ENCODE results near the gene KCNJ15. TPM values are rescaled to one million over a fixed set of nuclear protein-coding genes. Genes with fewer than 3 reads are reported as not detected.

The KCNJ15 gene
- polyA plus RNA-seq, 1 donor from 2014 or later: not detected

- no peak for TF ChIP-seq POLR2AphosphoS5 (IDR thresholded peaks at IDR 0.05)
- no peak for TF ChIP-seq CTCF (IDR thresholded peaks at IDR 0.05; ENCODE audit: poor library complexity, severe bottlenecking)
- TF ChIP-seq EZH2 (IDR thresholded peaks at IDR 0.05; ENCODE audit: borderline replicate concordance, insufficient read depth, low read length, poor library complexity, severe bottlenecking): no peak
- TF ChIP-seq MXI1 (conservative IDR thresholded peaks at IDR 0.05; ENCODE audit: poor library complexity, severe bottlenecking): no peak
- no peak for TF ChIP-seq SMC3 (conservative IDR thresholded peaks at IDR 0.05; ENCODE audit: poor library complexity)
- no peak for TF ChIP-seq TAF1 (IDR thresholded peaks at IDR 0.05; ENCODE audit: low read depth)
Observed at GRCh38 chr21:38294609-38295008, 37.8 kb downstream of the KCNJ15 start.

GRCh38 chr21:38295997-38296764 is 39.4 kb downstream of the KCNJ15 start:
- TF ChIP-seq CTCF (IDR thresholded peaks at IDR 0.05; ENCODE audit: poor library complexity, severe bottlenecking) (no peak), EZH2 (IDR thresholded peaks at IDR 0.05; ENCODE audit: borderline replicate concordance, insufficient read depth, low read length, poor library complexity, severe bottlenecking) (no peak), MXI1 (conservative IDR thresholded peaks at IDR 0.05; ENCODE audit: poor library complexity, severe bottlenecking) (no peak), RAD21 (conservative IDR thresholded peaks at IDR 0.05) (no peak), REST (IDR thresholded peaks at IDR 0.05; ENCODE audit: borderline replicate concordance) (no peak), SMC3 (conservative IDR thresholded peaks at IDR 0.05; ENCODE audit: poor library complexity) (no peak), EP300 (conservative IDR thresholded peaks at IDR 0.05; ENCODE audit: poor library complexity, severe bottlenecking) (no peak), TAF1 (IDR thresholded peaks at IDR 0.05; ENCODE audit: low read depth) (no peak), POLR2AphosphoS5 (IDR thresholded peaks at IDR 0.05) (no peak)
- Histone ChIP-seq H3K36me3 (ENCODE audit: insufficient read depth, low read length) (no peaks in the 10 kb centered on the region), H3K4me3 (ENCODE audit: low read length) (no peak overlapping the region), H3K27ac (ENCODE audit: low read length) (no peak overlapping the region), H4K20me1 (ENCODE audit: insufficient read depth) (no peaks in the 10 kb centered on the region), H3K79me2 (replicated peaks; ENCODE audit: insufficient read depth, low read length) (no peaks in the 10 kb centered on the region), H3K9me2 (ENCODE audit: insufficient read depth, low read length) (no peaks in the 10 kb centered on the region), H3K27me3 (ENCODE audit: insufficient read depth, low read depth, low read length) (no peaks in the 10 kb centered on the region), H2AFZ (ENCODE audit: low read depth, low read length) (no peak overlapping the region), H3K9me3 (ENCODE audit: low read length) (no peaks in the 10 kb centered on the region), H3F3A (ENCODE audit: insufficient read depth, low read length, poor library complexity, severe bottlenecking) (no peaks in the 10 kb centered on the region), H3K9ac (ENCODE audit: low read length) (no peak overlapping the region), H3K4me2 (ENCODE audit: low read length) (no peak overlapping the region)

More at GRCh38 chr21:38294609-38295008, 37.8 kb downstream of the KCNJ15 start:
- no peaks in the 10 kb centered on the region for H3K36me3 ChIP-seq (ENCODE audit: insufficient read depth, low read length)
- H3K4me3 ChIP-seq (ENCODE audit: low read length): no peak overlapping the region
- H3K9me3 ChIP-seq (ENCODE audit: low read length): no peaks in the 10 kb centered on the region
- H3F3A ChIP-seq (ENCODE audit: insufficient read depth, low read length, poor library complexity, severe bottlenecking): no peaks in the 10 kb centered on the region
- H3K79me2 ChIP-seq (replicated peaks; ENCODE audit: insufficient read depth, low read length): no peaks in the 10 kb centered on the region
- no peaks in the 10 kb centered on the region for H3K9me2 ChIP-seq (ENCODE audit: insufficient read depth, low read length)
- H2AFZ ChIP-seq (ENCODE audit: low read depth, low read length): no peak overlapping the region
- H3K27ac ChIP-seq (ENCODE audit: low read length): no peak overlapping the region
- no peak overlapping the region for H3K4me2 ChIP-seq (ENCODE audit: low read length)
- no peak overlapping the region for H3K9ac ChIP-seq (ENCODE audit: low read length)
- H4K20me1 ChIP-seq (ENCODE audit: insufficient read depth): no peaks in the 10 kb centered on the region
- H3K27me3 ChIP-seq (ENCODE audit: insufficient read depth, low read depth, low read length): no peaks in the 10 kb centered on the region
